ENCODE results near the gene RNF187. TPM values are rescaled to one million over a fixed set of nuclear protein-coding genes. Genes with fewer than 3 reads are reported as not detected.

Gene RNF187
- total RNA-seq, 1 experiment from 2014 or later = 143 TPM

DNA sequence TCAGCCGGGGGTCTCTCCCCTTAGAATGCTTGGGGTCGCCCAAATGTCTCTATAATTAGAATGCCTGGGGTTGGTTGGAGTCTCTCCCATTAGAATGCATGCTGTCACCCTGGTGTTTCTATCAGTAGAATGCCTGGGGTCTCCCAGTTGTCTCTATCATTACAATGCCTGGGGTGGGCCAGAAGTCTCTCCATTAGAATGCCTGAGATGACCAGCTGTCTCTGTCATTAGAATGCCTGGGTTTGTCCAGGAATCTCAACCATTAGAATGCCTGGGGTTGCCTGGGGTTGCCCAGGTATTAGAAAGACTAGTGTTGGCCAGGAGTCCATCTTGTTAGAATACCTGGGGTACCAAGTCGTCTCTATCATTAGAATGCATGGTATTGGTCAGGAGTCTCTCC is 51.6 kb downstream of the RNF187 start:
- H3K27ac ChIP-seq (ENCODE audit: low read length) = no peak overlapping the region
- no peaks in the 10 kb centered on the region for H3K36me3 ChIP-seq (ENCODE audit: control insufficient read depth, insufficient read depth, low read length)
- ChIA-PET POLR2A (no interaction called here), CTCF (no interaction called here)
- no peak overlapping the region for H3K4me3 ChIP-seq (ENCODE audit: low read depth in 2 of 2, low read length in 2 of 2)
- intact Hi-C loops (cut with micrococcal nuclease; ENCODE audit: unreplicated experiment) (no loop called here), in situ Hi-C loops (cut with HindIII; ENCODE audit: low pct_unique_long_range_greater_than_20kb, low sequenced_read_pairs) (no loop called here)
- ATAC-seq (no peak), DNase-seq (ENCODE audit: low read depth, low spot score) (no peak)
- no TSS peak for BruUV-seq (replicated peaks)
- no peaks in the 10 kb centered on the region for H3K4me1 ChIP-seq (ENCODE audit: control insufficient read depth, insufficient read depth, low read length)
- H3K9me3 ChIP-seq (ENCODE audit: control insufficient read depth, insufficient read depth, low read depth, low read length) = no peaks in the 10 kb centered on the region
- no peaks in the 10 kb centered on the region for H3K27me3 ChIP-seq (ENCODE audit: control insufficient read depth, insufficient read depth, low read length)
- TF ChIP-seq POLR2AphosphoS5 (IDR thresholded peaks at IDR 0.05; ENCODE audit: low read depth, low read length) (no peak), SIN3A (IDR thresholded peaks at IDR 0.05; ENCODE audit: borderline replicate concordance, insufficient read depth, low read depth, low read length) (no peak), TCF7L2 (IDR thresholded peaks at IDR 0.05; ENCODE audit: low read depth, low read length) (no peak)
- TF ChIP-seq, protein P1, sequence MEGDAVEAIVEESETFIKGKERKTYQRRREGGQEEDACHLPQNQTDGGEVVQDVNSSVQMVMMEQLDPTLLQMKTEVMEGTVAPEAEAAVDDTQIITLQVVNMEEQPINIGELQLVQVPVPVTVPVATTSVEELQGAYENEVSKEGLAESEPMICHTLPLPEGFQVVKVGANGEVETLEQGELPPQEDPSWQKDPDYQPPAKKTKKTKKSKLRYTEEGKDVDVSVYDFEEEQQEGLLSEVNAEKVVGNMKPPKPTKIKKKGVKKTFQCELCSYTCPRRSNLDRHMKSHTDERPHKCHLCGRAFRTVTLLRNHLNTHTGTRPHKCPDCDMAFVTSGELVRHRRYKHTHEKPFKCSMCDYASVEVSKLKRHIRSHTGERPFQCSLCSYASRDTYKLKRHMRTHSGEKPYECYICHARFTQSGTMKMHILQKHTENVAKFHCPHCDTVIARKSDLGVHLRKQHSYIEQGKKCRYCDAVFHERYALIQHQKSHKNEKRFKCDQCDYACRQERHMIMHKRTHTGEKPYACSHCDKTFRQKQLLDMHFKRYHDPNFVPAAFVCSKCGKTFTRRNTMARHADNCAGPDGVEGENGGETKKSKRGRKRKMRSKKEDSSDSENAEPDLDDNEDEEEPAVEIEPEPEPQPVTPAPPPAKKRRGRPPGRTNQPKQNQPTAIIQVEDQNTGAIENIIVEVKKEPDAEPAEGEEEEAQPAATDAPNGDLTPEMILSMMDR (IDR thresholded peaks at IDR 0.05) = no peak
- TF ChIP-seq, protein P2, sequence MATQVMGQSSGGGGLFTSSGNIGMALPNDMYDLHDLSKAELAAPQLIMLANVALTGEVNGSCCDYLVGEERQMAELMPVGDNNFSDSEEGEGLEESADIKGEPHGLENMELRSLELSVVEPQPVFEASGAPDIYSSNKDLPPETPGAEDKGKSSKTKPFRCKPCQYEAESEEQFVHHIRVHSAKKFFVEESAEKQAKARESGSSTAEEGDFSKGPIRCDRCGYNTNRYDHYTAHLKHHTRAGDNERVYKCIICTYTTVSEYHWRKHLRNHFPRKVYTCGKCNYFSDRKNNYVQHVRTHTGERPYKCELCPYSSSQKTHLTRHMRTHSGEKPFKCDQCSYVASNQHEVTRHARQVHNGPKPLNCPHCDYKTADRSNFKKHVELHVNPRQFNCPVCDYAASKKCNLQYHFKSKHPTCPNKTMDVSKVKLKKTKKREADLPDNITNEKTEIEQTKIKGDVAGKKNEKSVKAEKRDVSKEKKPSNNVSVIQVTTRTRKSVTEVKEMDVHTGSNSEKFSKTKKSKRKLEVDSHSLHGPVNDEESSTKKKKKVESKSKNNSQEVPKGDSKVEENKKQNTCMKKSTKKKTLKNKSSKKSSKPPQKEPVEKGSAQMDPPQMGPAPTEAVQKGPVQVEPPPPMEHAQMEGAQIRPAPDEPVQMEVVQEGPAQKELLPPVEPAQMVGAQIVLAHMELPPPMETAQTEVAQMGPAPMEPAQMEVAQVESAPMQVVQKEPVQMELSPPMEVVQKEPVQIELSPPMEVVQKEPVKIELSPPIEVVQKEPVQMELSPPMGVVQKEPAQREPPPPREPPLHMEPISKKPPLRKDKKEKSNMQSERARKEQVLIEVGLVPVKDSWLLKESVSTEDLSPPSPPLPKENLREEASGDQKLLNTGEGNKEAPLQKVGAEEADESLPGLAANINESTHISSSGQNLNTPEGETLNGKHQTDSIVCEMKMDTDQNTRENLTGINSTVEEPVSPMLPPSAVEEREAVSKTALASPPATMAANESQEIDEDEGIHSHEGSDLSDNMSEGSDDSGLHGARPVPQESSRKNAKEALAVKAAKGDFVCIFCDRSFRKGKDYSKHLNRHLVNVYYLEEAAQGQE (IDR thresholded peaks at IDR 0.05; ENCODE audit: insufficient read depth in 1 of 2, low read depth in 2 of 2, low read length in 1 of 2) = no peak

DNA sequence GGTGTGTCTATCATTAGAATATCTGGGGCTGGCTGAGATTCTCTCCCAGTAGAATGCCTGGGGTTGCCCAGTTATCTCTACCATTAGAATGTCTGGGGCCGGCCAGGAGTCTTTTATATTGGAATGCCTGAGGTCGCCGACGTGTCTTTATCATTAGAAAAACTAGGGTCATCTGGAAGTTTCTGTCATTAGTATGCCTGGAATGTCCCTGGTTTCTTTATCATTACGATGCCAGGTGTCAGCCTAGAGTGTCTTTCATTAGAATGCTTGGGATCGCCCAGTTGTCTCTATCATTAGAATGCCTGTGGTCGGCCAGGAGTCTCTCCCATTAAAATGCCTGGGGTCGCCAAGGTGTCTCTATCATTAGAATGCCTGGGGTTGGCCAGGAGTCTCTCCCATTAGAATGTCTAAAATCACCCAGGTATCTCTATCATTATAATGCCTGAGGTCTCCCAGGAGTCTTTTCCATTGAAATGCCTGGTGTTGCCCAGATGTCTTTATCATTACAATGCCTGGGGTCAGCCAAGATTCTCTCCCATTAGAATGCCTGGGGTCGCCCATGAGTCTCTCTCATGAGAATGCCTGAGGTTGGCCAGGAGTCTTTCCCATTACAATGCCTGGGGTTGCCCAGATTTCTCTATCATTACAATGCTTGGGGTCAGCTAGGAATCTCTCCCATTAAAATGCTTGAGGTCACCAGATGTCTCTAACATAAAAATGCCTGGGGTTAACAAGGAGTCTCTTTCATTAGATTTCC is 53.2 kb downstream of the RNF187 start:
- POLR2A ChIA-PET = no interaction called here
- Histone ChIP-seq H3K36me3 (ENCODE audit: control insufficient read depth, insufficient read depth, low read length) (no peaks in the 10 kb centered on the region), H3K4me1 (ENCODE audit: control insufficient read depth, insufficient read depth, low read length) (no peaks in the 10 kb centered on the region), H3K27me3 (ENCODE audit: control insufficient read depth, insufficient read depth, low read length) (no peaks in the 10 kb centered on the region; the same call in 1 of the 2 replicates), H3K4me3 (ENCODE audit: low read depth in 2 of 2, low read length in 2 of 2) (no peak overlapping the region), H3K27ac (ENCODE audit: low read length) (no peak overlapping the region), H3K9me3 (ENCODE audit: control insufficient read depth, insufficient read depth, low read depth, low read length) (no peaks in the 10 kb centered on the region)
- DNase-seq (ENCODE audit: low read depth, low spot score) = no peak
- no TSS peak for BruUV-seq (replicated peaks)
- intact Hi-C loops (cut with micrococcal nuclease; ENCODE audit: unreplicated experiment) = no loop called here
- CTCF ChIA-PET = no interaction called here
- in situ Hi-C loops (cut with HindIII; ENCODE audit: low pct_unique_long_range_greater_than_20kb, low sequenced_read_pairs) = no loop called here
- no peak for TF ChIP-seq TCF7L2 (IDR thresholded peaks at IDR 0.05; ENCODE audit: low read depth, low read length)
- TF ChIP-seq, protein P2 (IDR thresholded peaks at IDR 0.05; ENCODE audit: insufficient read depth in 1 of 2, low read depth in 2 of 2, low read length in 1 of 2) = no peak
- TF ChIP-seq POLR2AphosphoS5 (IDR thresholded peaks at IDR 0.05; ENCODE audit: low read depth, low read length) = no peak
- TF ChIP-seq, protein P1 (IDR thresholded peaks at IDR 0.05) = no peak
- TF ChIP-seq SIN3A (IDR thresholded peaks at IDR 0.05; ENCODE audit: borderline replicate concordance, insufficient read depth, low read depth, low read length) = no peak
- no peak for ATAC-seq

Data from Panc1 (cell line).